ENCODE data around the gene MID1.

The MID1 gene

DNA sequence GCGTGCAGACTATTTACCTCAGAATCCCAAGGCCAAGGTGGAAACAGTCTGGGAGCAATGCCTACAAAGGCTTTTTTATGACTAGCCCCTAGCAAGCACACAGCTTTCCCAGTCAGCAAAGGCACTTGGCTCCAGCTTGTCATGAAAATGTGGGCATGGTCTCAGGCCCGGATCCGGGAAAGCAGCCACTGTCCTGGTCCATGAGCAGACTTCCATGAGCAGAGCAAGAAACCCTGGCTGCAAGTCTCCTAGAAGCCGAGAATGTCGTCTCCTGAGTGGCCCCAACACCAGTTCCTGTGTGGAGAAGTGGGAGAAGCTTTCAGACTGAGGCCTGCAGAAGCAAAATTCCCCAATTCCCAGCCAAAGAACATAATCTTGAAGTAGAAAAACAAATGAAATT lies 190.5 kb downstream of the MID1 start:
- DNase-seq (ENCODE audit: low read depth), result no peak

DNA sequence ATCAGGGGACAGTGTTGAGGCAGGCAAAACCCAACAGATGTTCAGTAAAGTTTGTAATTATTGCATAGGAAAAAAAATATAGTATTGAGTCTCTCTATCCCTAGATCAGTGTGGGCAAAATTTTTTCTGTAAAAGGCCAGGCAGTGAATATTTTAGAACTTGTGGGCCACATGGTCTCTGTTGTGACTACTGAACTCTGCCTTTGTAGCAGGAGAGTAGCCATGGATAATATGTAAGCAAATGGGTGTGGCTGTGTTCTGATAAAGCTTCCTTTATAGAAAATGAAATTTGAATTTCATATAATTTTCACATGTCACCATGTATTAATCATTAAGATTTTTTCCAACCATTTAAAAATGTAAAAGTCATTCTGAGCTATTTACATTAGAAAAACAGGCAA lies 193.1 kb downstream of the MID1 start:
- DNase-seq (ENCODE audit: low read depth), result no peak

DNA sequence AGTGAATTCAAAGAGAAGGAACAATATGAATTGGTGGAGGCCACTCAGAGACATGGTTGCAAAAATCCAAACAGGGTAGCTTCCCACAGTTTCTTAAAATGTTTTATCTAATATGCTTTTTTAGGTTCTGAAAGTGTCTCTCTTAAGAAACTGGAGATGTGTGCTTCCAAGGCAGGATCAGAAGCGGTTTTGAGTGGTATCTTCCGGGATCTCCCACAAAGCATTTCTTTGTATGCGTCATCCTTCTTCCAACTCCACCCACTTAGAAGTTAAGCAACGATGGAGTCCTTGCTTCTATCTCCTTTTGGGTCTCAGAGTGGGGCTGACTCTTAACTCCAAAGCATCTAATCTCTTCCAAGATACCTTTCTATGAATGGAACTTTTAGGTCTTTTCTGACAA lies 196.7 kb downstream of the MID1 start:
- DNase-seq (ENCODE audit: low read depth), result peak; percentile 13

DNA sequence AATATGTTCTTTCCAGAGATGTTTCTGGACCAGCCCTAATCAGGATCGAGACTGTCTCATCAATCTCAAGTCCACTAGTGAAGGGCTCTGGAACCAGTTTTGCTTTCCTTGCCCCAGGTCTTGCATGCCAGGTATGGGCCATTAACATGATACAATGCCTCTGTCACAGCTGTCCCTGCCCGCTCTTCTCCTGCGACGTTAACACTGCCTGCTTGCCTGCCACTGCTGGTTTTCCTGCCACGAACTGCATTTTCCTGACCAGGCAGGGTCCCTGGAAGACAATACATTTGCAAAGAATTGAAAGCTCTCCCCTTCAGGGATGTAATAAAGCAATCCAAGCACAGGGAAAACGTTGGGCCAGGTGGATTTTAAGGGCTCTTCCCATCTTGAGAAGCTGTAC lies 200.3 kb downstream of the MID1 start:
- DNase-seq (ENCODE audit: low read depth), result no peak

DNA sequence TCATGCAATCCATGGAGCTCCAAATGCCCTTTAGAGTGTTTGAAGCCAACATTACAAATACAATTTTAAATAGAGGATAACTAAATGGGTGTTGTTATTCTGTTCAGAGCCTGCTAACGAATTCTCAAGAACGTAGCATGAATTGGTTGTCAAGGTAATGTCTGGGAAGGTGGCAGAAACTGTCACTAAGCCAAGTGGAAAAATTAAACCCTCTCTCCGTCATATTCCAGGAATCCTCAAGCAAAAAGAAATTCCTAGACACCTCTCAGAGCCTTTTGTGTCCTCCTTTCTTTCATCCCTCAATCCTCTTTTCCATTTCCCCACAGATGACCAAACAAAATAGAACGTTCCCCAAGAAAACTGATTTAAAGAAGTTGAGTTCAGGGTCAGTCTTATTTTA lies 204.0 kb downstream of the MID1 start:
- DNase-seq (ENCODE audit: low read depth), result no peak

DNA sequence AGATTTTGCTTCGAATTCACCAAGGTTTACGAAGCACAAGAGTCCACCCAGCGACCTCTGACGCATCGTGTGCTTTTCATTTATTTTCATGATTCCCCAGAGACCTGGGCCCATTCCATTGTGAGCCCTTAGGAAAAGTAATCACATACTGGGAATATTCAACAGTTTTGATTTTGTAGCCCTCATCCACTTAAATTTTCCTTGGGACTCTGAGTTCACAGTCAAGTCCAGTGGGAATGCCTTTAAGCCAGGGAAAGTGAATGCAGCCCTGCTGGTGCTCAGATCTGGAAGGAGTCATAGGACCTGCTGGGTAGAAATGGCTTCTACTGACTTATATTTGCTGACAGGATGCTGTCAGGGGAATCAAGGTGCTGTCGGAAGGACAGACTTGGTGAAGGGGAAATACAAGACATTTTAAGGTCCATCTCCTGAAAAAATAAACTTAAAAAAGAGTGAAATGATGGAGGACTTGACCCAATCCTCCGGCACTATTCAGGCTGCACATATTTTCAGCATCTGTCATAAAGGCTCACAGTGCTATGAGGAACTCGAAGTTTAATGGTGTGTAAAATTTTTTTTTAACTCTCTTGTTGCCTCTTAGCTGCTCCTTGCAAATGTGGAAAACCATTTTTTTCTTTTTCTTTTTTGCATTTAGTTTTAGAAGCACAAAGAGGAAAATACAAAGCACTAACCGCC lies 204.9 kb downstream of the MID1 start:
- DNase-seq (ENCODE audit: low read depth), result peak; percentile 14

DNA sequence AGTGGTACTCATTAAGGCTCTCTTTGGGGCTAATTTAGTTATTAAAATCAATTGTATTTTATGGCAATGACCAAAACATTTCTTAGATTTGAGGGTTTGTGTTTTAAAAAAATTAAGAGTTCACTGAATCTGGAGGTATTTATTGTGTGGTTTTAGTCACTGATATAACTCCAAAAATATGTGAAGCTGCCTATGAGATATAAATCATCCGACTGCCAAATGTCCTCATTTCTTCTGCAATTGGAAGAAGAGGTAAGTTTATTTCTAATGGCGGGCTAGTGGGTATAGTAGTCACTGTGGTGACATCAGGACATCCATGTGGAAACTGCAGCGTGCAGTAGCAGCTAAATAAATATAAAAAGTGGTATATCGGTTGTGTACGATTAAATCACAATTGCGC lies 205.5 kb downstream of the MID1 start:
- DNase-seq (ENCODE audit: low read depth), result peak; percentile 41

DNA sequence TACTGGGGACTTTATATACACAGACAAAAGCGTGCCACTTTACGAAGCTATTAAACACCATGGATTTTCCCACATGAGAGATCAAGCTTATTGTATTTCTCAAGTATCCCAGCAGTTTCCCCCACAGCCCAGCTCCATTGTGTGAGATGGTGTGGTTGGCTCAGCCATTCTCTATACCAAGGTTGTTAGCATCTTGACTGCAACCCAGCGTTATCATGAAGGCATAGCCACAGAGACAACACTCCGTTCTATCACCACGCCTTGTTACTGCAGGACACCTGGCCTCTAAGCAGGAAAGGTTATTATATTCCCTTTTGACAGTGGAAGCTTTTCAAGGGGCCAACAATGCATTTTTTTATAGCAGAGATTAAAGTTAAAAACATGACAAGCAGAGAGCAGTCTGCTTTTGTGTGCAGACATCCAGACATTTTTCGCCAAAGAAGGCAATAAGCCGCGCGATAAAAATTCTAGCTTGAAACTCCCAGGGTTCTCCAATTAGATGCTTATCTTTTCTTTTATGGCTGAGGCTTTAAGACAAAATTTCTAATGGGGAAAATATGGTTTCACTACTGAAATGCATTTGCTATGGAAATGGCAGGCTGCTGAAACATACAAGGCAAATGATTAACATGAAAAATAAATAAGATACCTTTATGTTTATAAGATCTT lies 206.1 kb downstream of the MID1 start:
- no peak for DNase-seq (ENCODE audit: low read depth)

DNA sequence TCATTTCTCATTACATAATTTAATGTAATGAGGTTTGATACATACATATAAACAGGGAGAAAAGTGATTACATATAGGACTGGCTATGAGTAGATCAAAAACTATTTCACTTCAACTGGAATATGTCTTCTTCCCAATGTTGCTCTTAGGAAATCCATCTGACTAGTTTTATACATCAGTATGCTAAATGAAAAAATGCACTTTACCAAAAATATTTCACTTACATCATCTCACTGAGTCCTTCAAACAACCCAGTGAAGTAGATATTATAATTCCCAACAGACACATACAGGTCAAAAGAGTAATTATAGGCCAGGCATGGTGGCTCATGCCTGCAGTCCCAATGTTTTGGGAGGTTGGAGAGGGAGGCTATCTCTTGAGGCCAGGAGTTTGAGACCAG lies 215.9 kb downstream of the MID1 start:
- peak; percentile 62 for DNase-seq (ENCODE audit: low read depth)

DNA sequence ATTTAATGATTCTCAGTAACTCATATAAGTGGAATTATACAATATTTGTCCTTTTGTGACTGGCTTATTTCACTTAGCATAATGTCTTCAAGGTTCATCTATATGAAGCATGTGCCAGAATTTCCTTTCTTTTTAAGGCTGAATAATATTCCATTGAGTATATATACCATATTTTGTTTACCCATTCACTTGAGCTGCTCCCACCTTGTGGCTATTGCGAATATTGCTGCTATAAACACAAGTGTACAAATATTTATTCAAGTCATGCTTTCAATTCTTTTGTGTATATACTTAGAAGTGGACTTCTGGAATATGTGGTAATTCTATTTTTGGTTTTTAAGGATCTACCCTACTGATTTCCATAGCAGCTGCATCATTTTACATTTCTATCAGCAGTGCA lies 219.1 kb downstream of the MID1 start:
- no peak for DNase-seq (ENCODE audit: low read depth)

DNA sequence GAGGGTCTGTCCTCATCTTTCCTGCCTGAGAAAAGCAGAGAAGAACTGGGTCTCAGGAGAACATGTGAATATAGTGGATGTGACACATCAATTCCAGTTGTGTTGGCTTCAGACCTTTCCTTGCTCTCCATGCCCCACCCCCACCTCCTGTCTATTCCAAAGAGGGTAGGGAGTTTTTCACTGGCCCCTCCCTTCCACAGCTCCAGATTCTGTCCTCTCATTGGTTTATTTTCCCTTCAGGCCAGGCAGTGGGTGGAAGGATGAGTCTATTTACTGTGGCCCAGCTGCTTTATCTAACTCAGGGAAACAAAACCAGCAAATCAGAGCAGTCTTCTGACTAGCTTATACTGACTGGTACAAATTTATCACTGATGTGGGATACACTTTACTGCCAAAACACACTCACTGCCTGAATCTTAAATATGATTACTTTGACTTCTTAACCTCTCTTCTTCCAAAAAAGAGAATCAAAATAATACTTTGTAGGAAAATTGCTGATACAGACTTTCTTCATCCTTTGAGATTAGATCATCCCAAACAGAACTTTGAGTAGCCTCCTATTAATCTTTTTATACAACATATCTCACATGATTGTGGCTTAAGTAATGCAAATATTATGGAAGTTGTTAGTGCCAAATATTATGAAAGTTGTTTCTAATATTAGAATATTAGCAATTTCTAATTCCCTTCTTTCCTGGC lies 221.2 kb downstream of the MID1 start:
- DNase-seq (ENCODE audit: low read depth), result peak; percentile 45

DNA sequence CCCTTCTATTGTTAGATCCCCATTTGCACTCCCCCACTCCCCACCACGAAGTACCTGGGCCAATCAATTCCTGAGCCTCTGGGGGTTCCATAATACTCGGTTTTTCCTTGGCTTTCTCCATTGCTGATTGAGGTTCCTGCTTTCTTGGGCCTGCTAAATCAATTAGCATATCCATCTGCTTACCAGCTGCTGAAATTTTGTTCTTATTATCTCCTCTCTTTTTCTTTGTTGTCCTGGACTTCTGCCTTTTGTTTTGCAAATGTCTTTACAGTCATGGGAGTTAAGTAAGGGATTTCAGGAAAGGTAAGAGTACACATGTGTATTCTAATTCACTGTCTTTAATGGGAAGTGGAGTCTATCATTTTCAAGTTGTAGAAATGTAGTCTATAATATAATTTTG lies 222.2 kb downstream of the MID1 start:
- DNase-seq (ENCODE audit: low read depth), result no peak

DNA sequence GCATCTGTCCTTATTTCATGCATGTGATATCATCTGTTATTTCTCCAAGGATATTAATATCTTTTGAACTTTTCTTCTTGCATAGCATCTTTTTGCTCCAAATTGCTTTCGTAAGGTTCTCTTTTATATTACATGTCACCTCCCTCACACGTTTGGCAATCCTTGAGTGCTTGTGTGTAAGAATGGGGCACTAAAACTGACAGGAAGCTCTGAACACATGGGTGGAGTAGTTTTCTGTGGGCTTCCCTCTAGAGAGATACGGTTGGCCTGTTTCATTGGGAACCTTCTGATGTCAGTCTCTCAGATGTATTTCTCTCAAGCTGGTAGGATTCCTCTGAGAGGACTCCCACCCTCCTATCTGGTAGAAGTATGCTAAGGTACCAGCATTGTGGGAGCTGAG lies 223.0 kb downstream of the MID1 start:
- no peak for DNase-seq (ENCODE audit: low read depth)

DNA sequence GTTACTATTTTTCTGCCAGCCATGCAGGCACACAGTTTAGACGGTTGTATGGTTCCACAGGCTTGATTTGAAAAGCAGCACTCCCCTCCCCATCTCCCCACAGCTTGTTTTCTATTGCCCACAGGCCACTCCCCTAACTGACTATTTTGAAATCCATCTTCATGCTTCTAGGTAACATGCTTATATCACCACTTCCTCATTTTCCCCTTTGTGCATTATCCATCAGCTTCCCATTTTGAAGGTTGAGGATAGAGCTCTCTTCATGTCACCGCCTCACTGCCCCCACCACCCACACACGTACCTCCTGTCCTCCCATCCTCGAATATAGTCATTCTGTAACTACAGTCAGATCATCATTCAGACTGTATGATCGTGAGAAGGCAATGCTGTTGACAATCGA lies 224.7 kb downstream of the MID1 start:
- no peak for DNase-seq (ENCODE audit: low read depth)
